ENCODE measurements around the gene WWTR1.
A peak's percentile ranks its signal among the peaks of the same experiment; 100 is the strongest.

The WWTR1 gene

DNA sequence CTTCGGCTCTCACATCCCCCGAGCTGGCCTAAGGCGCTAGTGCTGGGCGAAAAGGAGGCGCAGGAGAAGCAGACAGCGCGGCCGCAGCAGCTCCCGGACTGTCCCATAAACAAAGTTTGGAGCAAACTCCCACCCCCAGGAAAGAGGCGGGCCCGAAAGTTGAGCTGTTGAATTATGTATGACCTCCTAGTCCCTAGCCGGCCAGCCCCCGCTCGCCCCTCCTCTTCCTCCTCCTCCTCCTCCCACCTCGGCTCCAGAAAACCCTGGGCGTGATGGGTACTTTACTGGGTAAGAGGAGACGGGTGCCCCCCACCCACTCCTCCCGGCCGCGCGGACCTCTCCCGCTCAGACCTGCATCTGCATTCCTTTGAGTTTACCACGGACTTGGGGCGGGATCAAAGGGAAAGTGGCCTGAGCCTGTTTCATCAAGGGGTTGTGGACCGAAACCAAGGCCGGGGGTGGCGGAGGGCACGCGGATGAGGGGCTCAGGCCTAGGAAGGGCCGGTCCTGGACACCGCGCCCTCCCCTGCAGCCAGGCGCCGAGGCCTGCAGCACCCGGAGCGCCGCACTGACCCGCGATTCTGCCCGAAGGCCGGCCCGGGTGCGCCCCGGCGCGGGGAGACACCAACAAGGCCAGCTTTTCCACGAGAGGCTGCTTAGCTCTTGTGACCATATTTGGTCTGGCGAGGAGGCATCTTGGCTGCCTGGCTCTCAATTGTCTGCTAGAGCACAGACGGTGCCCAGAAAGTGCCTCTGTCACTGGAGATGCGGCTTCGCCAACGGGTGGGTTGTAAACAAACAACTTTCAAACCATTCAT is at the start of gene WWTR1:
TSS of gene WWTR1 (minus strand) at position 100 of the 818 bp plus-strand sequence. CDS start 719 bp downstream, outside the sequence.
- peak; percentile 60 to 73 for DNase-seq

DNA sequence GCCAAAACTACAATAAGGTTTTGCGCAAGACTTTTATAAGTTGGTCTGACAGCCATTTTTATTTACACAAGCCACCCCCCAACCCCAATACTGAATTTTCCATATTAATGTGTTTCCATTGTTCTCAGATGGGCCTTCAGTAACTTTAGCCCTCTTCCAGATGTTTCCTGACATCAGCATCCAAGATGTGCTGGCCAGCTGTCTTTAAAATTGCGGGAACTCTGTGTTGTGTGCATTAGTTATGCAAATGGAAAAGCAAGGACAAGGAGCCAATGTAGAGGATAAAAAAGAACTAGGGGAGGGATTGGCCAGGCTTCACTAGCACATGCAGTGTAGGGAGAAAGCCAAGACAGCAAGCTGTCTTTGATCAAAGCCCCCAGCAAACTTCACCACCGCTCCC is 49.1 kb upstream of the WWTR1 start:
- DNase-seq = no peak

DNA sequence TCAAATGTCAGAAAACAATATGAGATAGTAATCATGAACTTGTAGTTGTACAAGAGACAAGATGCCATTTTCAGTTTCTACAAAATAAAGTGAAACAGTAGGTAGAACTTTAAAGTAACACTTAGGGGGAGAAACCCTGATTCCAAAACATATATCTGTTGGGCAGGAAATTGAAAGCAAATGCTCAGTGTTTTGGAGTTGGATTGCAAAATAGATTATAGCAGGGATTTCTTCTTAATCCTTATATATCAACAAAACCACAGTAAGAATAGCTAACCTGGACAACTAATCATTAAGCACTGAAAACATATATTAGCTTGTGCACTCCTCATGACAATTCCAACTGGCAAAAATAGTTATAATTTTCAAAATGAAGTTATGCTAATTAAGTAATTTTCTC is 47.6 kb upstream of the WWTR1 start:
- no peak for DNase-seq

DNA sequence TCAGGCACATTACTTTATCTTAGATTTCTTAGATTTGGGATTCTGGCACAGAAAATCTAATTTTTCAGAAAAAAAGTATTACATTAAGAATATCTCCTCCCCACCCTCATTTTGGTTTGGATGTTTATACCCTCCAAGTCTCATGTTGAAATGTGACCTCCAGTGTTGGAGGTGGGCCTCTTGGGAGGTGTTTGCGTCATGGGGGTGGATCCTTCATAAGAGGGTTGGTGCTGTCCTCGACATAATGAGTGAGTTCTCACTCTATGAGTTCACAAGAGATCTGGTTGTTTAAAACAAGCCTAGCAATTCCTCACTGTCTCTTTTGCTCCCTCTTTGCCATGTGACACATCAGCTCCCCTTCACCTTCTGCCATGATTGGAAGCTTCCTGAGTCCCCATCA is 45.6 kb upstream of the WWTR1 start:
- DNase-seq = no peak

DNA sequence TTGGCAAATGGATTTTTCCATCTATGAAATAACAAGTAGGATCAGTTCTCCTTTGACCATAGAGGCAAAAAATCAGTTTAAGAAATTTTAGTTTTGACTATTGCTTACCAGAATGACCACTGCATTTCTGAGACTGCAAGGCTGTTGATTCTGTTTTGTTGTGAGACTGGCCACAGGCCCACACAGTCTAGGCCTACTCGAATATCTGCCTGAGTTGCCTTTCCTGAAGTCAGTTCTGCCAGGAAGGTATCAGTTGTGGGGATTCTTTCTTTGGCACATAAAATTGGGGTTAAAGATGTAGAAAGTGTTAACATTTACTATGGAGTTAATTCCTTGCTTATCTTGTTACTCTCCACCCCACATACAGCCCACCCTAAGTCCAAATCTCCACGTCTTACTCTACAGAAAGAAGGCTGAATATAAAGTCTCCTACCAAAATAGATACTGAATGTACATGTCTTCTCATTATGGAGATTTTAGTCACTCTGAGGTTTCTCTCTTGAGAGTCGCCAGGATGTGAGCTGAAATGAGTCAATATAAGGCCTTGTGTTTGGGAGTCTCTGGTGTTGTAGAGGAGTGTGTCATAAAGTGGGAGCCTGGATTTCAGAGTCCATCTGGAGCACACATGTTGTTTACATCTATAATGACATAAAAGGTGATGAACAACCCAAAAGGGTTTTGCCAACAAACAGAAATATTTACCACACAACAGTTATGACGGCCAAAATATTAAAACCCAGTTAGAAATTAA is 45.0 kb upstream of the WWTR1 start:
- no peak for DNase-seq

DNA sequence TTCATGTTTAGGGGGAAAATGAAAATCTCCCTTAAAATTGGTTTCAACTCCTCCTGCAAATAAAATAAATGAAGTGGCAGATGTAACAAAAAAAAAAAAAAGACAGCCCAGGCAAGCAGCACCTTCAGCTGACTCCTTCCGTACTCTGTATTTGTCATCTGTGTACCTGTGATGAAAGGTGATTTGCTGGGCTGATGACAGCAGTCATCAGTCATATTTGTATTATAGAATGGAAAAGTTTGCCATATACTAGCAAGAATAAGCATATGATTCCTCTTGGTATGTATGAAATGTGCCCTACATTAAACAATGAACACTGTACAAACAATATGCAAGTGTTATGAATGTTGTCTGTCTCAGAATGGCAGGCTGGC is 44.1 kb upstream of the WWTR1 start:
- DNase-seq = no peak

DNA sequence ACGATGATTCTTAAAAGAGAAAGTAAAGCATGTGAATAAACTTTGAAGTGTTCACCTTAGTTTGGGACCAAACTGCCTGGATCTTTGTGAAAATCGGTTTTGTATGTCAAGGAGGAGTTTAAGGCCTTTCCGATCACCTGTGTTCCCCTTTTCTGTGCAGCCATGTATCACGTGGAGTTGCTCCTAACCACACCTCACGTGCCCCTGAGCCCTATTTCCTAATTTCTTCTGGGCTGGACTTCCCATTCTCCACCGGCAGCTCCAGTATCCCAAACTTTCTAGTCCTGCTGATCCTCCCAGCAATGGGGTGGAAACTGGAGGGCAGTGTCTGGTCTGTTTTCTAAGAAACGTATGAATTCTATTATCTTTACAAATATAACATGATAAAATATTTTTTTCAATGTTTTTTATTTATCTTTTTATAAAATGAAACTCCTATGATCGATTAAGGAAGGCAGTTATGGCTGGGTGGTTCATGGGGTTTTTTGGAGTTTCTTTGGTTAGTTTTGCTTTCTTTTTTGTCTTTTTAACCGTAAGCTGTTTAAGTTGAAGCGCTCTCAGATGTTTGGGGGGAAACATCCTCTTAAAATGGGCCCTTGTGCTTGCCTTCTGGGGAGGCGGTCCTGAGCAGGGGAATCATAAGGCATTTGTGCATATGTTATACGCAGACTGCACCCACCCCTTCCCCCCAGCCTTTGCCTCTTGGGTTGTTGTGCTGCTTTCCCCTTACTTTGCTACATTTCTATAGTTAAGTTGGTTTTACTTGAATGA is 43.6 kb upstream of the WWTR1 start:
- peak; percentile 36 to 44 for DNase-seq

DNA sequence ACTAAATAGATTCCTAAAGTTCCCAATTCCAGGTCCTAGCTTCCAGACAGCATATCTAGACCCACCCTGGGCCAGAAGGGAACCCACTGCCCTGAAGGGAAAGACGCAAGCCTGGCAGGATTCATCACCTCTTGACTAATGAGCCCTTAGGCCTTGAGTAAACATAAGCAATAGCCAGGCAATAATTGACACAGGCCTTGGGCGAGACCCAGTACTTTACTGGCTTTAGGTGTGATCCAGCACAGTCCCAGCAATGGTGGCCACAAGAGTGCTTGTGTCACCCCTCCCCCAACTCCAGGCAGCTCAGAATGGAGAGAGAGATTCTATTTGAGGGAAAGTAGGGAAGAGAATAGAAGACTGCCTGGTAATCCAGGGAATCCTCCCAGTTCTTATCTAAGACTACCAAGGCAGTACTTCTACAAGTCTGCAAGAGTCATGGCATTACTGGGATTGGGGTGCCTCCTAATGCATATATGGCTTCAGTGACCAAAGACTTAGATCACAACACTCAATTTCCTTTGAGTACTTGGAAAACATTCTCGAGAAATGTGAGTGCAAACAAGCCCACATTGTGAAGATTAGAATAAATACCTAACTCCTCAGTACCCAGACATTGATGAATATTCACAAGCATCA is 30.4 kb upstream of the WWTR1 start:
- DNase-seq = no peak

DNA sequence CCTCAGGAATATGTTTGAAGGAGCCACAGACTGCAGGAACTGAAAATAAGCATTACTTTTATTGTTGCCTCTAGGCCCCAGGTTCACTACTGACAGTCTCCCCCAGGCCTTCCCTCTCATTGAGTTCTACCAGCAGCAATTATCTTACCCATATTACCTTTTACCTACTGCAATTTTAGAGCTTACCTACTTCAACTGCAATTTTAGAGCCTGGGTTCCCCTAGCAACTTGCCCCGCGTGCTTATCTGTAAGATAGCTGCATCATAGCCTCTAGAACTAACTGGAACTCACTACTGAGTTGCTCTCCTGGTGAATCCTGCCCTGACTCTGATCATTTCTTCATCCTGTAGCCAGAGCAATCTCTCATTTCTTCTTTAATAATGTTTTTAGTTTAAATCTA is 29.2 kb upstream of the WWTR1 start:
- no peak for DNase-seq

DNA sequence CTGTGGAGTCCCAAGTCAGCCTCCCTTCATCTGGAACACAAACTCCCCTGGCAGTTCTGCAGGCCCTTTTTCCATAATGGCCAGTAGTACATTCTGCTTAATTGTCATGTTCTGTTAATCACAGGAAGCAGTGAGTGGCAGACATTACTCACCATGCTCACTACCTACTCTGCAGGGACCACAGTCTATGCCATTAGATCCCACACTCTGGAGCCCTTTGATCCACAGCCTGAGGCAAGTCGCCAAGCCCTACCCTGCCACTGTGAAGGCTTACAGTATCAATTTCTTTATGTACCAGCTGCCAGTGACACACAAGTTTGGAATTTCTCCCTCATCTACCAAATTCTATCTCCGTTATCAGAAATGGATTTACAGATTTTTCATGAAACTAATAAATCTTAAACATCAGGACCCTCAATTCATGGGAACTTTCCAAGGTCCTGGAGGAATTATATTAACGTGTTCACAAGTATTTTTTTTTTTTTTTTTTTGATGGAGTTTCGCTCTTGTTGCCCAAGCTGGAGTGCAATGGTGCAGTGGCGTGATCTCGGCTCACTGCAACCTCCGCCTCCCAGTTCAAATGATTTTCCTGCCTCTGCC is 20.6 kb upstream of the WWTR1 start:
- DNase-seq = no peak

DNA sequence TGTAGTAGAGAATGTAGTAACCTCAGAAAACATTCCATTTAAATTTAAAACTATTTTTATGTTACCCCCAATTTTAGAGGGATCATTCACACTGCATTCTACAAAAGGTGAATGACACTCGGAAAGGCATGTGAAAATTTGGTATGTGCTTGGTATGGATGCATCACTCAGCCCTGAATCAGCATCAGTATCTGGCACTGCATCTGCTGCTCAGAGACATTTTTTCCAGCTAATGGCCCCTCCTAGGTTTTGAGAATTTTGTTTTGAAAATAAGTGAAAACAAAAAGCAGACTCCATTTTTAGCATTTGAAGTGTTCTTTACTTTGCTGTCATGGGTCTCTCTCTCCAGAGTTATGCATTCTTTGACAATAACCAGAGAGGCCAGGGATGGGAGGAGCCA is 15.6 kb upstream of the WWTR1 start:
- DNase-seq = no peak

DNA sequence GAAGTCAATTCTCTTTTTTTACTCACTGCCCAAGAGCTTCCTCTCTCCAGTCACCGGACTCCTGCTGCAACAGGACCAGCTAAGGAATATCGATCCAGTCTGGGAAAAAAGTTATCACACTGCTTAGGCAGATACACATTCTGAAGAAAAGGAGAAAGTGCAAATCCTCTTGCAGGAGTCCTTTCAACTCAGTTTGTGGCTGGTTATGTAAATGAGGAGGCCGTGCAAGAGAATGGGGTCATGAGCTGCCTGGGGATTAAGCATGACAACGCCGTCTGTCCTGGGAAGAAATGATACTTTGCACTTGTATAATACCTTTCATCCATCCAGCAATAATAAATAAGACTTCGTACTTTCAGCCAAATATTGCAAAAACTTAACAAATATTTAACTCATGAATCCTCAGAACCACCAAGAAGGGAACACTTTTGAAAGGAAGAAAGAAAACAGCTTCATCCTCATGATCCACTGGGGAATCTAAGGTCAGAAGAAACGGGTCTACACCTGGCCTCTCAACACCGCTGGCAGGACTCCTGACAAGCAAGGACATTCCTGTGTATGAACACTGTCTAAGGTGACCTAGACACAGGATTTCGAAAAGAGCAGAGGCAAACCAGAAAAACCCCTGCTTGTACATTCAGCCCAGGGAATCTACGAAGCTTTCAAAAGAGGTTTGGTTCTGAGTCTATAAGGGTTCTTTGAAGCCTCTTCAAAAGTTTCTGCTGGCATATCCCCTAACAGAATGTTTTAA is 13.1 kb upstream of the WWTR1 start:
- DNase-seq = no peak

DNA sequence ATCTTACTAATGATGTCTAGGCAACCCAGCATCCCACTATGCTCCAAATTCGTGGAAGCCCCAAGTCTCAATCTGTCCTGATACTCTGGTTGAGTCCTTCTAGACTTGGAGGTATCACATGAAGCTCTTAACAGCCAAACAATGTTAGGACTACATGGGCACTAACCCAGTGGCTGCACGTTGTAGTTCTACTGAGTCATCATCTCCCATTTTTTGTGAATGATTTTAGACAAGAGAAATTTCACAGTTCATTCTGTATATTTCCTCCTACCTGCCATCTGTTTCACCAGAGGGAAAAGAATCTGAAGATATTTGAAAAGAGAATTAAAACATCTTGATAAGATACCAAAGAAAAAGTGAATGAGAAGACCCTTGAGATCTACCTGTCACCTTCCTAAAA is 9.8 kb upstream of the WWTR1 start:
- no peak for DNase-seq

DNA sequence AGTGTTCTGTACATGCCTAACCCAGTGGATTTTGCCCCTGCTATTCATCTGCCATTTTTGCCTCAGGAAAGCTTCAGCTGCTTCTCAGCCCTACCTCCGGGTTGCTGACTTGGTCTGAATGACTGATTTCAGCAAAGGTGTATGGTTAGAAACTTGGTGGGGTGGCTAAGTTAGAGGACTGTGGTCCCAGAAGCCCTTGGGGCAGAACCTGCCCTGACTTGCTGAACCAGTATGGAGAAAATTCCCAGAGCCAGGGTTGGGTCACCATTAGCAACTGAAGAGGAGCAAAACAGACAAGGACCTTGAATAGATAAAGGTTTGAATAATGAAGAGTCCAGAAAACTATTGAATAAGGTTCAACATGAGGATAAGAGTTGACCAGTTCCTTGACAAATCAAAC is 6.1 kb upstream of the WWTR1 start:
- no peak for DNase-seq

DNA sequence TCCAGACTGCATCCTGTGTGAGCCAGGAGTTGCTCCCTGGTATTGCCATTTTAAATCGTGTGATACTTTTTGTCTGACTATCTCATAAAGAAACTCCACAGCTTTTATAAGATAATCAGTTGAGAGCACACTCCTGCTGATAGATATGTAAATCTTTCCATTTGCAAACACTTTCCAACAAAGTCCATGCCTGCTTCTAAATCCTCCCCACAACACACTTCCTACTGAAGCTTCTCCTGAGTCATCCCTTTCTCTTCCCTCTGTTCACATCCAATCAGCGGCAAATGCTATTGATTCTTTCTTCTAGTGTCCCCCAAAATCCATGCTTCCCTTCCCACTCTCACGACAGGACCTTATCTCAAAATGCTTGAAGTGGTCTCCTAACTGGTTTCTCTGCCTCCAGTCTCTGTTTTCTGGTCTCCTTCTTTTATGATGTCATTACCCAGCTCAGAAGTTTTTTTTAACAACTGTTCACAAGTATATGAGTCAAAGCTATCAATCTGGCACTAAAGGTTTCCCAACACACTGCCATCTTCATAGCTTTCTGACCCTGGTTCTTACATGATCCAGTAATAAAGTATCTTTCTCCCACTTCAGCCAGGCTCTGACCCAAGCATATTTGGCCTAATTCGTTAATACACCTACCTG is 4.5 kb upstream of the WWTR1 start:
- DNase-seq = no peak

DNA sequence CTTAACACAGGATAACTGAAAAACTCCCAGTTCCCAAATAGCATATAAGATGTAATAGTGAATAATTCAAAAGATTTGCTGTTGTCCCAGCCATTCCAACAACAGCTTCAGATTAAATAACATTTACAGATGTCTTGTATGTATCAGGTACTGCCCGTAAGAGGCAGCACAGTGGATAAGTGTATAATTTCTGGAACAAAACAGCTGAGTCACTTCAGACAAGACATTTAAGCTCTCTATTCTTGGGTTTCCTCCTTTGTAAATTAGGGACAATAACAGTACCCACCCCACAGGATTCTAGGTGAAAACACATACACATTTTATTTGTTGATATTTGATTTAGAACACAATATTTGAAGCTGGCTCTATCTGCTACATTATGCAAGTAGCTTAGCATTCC is 2.6 kb upstream of the WWTR1 start:
- no peak for DNase-seq

DNA sequence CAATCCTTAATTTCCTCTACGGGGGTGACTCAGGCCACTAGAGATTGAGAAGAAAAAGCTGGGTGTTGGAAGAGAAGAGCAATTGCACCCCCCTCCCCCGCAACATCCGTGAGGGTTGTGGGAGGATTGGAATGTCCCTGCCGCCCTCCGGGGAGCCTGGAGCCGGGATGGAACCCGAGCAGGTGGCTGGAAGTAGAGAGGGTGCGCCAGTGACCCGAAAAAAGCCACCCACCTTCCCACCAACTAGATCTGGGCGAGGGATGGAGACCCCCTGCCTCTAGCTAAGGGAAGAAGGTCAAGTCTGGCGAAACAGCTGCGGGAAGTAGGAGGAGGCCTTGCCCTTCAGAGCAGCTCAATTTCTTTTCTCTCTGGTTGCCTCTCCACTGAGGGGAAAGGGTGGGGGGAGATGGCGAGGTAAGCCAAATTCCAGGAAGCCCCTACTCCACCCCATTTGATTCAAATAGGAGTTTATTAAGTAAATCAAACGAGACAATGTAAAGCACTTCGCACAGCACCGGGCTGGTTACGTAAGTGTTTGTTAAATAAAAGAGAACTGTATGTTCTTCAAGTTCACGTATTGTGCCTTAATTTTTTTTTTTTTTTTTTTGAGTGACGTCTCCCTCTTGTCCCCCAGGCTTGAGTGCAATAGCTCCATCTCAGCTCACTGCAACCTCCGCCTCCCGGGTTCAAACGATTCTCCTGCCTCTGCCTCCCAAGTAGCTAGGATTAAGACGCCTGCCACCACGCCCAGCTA is 1.1 kb upstream of the WWTR1 start:
- no peak for DNase-seq

DNA sequence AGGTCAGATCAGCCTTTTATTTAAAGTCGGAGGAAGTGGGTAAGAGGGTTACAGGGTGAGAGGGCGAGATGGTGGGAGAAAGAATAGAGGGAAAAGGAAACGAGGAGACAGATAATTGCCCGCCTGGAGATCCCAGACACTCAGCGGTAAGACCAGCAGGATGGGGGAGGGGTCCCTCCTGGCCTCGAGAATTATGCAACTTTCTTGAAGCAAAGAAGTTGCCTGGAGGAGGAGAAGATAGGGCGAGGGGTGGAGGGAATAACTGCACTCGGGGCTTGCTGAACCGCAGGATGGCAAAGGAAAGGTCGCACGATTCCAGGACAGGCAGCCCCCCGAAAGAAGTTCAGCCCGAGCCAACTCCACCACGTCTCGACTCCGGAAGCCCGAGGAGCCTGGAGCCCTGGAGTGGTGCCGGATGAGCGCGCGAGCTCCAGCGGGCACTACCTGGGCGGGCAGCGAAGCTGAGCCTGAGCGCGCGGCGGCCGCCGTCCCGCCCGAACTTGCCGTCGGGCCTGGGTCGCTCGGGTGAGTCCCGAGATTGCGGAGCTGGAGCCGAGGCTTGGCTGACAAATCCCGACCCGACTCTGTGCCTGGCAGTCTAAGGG is 402 bp downstream of the WWTR1 start:
- no peak for DNase-seq

DNA sequence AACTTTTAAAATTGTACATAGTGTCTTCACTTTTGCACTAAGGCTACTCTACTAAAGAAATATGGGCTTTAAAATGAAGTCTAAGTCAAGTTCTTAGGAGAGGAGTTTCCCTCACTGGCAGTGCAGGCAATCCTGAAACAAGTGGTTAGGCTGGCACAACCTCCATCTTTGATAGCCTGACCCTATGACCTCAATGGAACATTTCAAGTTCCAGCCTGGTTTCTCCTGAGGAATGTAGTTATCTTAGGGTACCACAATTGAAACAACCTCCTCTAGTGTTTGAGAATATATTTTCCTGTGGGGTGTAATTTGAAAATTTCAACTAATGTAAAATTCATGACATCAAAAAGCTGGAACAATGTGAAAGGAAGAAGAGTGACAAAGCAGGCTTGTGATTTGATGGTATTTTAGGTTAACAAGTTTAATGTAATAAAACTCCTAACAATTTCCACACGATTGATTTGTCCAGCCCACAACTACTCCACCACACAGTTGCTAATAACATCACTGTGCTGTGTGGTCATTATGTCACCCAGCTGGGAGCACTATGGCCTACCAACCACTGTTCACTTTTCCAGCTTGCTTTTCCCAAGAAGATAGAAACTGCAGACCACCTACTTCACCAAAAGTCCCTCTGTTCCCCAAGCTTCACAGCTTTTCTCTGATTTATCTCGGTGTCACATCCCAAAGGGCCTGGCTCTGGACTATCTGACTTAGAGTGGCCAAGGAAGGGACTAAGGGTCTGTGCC is 1.8 kb downstream of the WWTR1 start:
- no peak for DNase-seq

Data from activated CD4-positive, alpha-beta T cell treated with anti-CD3 and anti-CD28 coated beads, Interleukin-2, amount 50 U/mL, for 48 hours (primary cell).